SK-N-SH treated with all-trans-retinoic acid at 6 μM for 48 hours (cell line): ENCODE data around the gene RSAD2.

Source experiments
- RARB ChIP-seq: fragments of 250-450 bp; sonication (Bioruptor Pico); IDR thresholded peaks from 2 replicates; pipeline ENCODE4 v1.8.0; 2021; ENCODE audit warnings: mild to moderate bottlenecking, moderate library complexity
- SNAI2 ChIP-seq: fragments of 250-450 bp; sonication (Bioruptor Pico); IDR thresholded peaks from 2 replicates; pipeline ENCODE4 v1.5.0; 2020; ENCODE audit warnings: mild to moderate bottlenecking, moderate library complexity

GRCh38 chr2:6879011-6879410, 1.4 kb downstream of the RSAD2 start:
- TF ChIP-seq RARB (CRISPR knock-in tag) (no peak), SNAI2 (no peak)
